ENCODE measurements around the gene MYD88.

DNA sequence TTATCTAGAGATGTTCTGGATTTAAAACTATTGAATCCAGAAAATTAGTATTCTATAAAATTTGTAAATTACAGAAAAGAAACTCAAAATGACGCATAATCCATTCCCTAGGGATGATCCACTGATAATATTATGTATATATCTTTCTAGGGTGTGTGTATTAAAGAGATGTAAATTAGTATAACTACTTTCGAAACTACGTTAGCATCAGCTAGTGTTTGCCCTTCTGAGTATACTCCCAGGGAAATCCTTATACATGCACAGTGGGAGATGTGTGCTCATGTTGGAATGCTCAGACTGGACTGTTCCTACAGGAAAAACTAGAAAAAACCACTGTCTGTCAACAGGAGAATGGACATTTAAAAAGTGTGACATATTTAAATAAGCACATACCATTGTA lies 38.0 kb upstream of the MYD88 start:
- TF ChIP-seq FOXM1 (IDR thresholded peaks at IDR 0.05; ENCODE audit: borderline replicate concordance, low read depth) (no peak), CEBPB (IDR thresholded peaks at IDR 0.05) (no peak), EP300 (IDR thresholded peaks at IDR 0.05; ENCODE audit: borderline replicate concordance) (no peak), EGR1 (IDR thresholded peaks at IDR 0.05) (no peak), RAD21 (IDR thresholded peaks at IDR 0.05; ENCODE audit: low read depth) (no peak), TEAD4 (IDR thresholded peaks at IDR 0.05) (no peak)
- TF ChIP-seq, protein P1, sequence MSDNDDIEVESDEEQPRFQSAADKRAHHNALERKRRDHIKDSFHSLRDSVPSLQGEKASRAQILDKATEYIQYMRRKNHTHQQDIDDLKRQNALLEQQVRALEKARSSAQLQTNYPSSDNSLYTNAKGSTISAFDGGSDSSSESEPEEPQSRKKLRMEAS (IDR thresholded peaks at IDR 0.05): no peak
- TF ChIP-seq, protein P2, sequence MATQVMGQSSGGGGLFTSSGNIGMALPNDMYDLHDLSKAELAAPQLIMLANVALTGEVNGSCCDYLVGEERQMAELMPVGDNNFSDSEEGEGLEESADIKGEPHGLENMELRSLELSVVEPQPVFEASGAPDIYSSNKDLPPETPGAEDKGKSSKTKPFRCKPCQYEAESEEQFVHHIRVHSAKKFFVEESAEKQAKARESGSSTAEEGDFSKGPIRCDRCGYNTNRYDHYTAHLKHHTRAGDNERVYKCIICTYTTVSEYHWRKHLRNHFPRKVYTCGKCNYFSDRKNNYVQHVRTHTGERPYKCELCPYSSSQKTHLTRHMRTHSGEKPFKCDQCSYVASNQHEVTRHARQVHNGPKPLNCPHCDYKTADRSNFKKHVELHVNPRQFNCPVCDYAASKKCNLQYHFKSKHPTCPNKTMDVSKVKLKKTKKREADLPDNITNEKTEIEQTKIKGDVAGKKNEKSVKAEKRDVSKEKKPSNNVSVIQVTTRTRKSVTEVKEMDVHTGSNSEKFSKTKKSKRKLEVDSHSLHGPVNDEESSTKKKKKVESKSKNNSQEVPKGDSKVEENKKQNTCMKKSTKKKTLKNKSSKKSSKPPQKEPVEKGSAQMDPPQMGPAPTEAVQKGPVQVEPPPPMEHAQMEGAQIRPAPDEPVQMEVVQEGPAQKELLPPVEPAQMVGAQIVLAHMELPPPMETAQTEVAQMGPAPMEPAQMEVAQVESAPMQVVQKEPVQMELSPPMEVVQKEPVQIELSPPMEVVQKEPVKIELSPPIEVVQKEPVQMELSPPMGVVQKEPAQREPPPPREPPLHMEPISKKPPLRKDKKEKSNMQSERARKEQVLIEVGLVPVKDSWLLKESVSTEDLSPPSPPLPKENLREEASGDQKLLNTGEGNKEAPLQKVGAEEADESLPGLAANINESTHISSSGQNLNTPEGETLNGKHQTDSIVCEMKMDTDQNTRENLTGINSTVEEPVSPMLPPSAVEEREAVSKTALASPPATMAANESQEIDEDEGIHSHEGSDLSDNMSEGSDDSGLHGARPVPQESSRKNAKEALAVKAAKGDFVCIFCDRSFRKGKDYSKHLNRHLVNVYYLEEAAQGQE (IDR thresholded peaks at IDR 0.05; ENCODE audit: low read depth): no peak
